Measurements from ENCODE around the gene CARD18.

DNA sequence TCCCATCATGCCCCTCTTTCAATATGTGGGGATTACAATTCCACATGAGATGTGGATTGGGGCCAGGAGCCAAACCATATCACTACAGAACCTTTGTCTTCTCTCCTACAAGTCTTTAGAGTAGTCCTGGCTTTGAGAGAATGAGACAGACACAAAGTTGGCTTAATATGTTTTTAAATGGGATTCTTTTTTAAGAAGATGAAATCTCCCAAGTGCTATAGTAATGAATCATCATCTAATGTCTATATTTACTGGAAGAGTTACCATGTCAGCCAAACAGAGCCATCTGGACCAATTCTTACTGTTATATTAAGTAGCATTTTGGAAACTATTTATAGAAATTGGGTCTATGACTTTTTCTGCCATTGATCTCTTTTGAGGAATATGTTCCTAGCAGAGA, 38.1 kb upstream of the CARD18 start:
- TF ChIP-seq, protein P1, sequence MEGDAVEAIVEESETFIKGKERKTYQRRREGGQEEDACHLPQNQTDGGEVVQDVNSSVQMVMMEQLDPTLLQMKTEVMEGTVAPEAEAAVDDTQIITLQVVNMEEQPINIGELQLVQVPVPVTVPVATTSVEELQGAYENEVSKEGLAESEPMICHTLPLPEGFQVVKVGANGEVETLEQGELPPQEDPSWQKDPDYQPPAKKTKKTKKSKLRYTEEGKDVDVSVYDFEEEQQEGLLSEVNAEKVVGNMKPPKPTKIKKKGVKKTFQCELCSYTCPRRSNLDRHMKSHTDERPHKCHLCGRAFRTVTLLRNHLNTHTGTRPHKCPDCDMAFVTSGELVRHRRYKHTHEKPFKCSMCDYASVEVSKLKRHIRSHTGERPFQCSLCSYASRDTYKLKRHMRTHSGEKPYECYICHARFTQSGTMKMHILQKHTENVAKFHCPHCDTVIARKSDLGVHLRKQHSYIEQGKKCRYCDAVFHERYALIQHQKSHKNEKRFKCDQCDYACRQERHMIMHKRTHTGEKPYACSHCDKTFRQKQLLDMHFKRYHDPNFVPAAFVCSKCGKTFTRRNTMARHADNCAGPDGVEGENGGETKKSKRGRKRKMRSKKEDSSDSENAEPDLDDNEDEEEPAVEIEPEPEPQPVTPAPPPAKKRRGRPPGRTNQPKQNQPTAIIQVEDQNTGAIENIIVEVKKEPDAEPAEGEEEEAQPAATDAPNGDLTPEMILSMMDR (IDR thresholded peaks at IDR 0.05) = no peak
- no peak for TF ChIP-seq POLR2A (IDR thresholded peaks at IDR 0.05)
- TF ChIP-seq EP300 (IDR thresholded peaks at IDR 0.05) = no peak
